ENCODE measurements around the gene GIPC1. TPM values are rescaled to one million over a fixed set of nuclear protein-coding genes. Genes with fewer than 3 reads are reported as not detected.

GIPC1 gene
- total and polyA plus RNA-seq, 9 of the 15 experiments (the other 6 are each of a cell fraction or from before 2014, with no cell fraction given): 0.49 to 54.7 (median 24.8) TPM

DNA sequence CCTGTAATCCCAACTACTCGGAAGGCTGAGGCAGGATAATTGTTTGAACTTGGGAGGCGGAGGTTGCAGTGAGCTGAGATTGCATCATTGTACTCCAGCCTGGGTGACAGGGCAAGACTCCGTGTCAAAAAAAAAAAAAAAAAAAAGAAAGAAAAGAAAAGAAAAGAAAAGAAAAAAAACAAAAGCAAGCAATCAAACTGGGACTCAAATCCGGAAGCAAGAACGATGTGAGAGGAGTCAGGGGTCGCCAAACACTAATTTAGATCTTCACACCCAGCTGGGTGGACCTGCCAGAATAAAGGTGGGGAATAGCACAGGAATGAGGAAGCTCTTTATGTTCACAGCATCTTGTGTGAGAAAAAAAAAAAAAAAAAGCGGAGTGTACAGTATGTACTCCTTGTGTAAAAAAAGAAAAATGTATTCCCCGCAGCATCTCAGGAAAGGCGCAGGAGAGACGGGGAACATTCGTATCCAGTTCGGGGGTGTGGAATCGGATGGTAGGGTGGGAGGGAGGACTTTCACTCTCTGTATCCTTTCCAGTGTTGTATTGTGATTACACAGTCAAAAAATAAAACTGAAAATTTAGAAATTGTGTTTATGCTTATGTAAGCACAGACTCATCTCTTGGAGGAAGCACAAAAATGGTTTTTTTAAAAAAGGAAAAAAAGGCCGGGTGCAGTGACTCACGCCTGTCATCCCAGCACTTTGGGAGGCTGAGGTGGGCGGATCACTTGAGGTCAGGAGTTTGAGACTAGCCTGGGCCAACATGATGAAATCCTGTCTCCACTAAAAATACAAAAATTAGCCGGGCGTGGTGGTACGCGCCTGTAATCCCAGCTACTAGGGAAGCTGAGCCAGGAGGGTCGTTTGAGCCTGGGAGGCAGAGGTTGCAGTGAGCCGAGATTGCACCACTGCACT, 14.6 kb upstream of the GIPC1 start (continued):
- TF ChIP-seq TRIM28 (IDR thresholded peaks at IDR 0.05): no peak
- TF ChIP-seq ZNF551 (CRISPR knock-in tag; IDR thresholded peaks at IDR 0.05): no peak
- no peak; the same call in 1 of the 2 replicates for TF ChIP-seq MAFG (tag; conservative IDR thresholded peaks at IDR 0.05)
- TF ChIP-seq C11orf30 (IDR thresholded peaks at IDR 0.05; ENCODE audit: low read depth): peak; percentile 68
- no peak for TF ChIP-seq PCBP2 (IDR thresholded peaks at IDR 0.05; ENCODE audit: low read depth, low read length, poor library complexity, severe bottlenecking)
- no peak for TF ChIP-seq KHSRP (IDR thresholded peaks at IDR 0.05)
- TF ChIP-seq ILK (tag; IDR thresholded peaks at IDR 0.05; ENCODE audit: borderline replicate concordance, low read depth): no peak
- TF ChIP-seq SMAD1 (IDR thresholded peaks at IDR 0.05; ENCODE audit: low read depth, low read length, partially characterized antibody): no peak
- no peak for TF ChIP-seq YY1 (IDR thresholded peaks at IDR 0.05; ENCODE audit: borderline replicate concordance in 1 of 3, control insufficient read depth in 1 of 3, extremely low read depth in 1 of 3, insufficient read depth in 3 of 3, insufficient read length in 1 of 3, insufficient replicate concordance in 2 of 3, low read depth in 1 of 3, low read length in 2 of 3)
- no peak for TF ChIP-seq SAP30 (IDR thresholded peaks at IDR 0.05; ENCODE audit: borderline replicate concordance, insufficient read depth, low read depth, low read length, poor library complexity, severe bottlenecking)
- TF ChIP-seq TCF7 (IDR thresholded peaks at IDR 0.05; ENCODE audit: borderline replicate concordance): no peak
- TF ChIP-seq ATF7 (IDR thresholded peaks at IDR 0.05): peak; percentile 79
- no peak for TF ChIP-seq SOX6 (IDR thresholded peaks at IDR 0.05)
- no peak for TF ChIP-seq EWSR1 (IDR thresholded peaks at IDR 0.05; ENCODE audit: borderline replicate concordance, low read depth, partially characterized antibody)
- TF ChIP-seq, protein P1, sequence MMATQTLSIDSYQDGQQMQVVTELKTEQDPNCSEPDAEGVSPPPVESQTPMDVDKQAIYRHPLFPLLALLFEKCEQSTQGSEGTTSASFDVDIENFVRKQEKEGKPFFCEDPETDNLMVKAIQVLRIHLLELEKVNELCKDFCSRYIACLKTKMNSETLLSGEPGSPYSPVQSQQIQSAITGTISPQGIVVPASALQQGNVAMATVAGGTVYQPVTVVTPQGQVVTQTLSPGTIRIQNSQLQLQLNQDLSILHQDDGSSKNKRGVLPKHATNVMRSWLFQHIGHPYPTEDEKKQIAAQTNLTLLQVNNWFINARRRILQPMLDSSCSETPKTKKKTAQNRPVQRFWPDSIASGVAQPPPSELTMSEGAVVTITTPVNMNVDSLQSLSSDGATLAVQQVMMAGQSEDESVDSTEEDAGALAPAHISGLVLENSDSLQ (IDR thresholded peaks at IDR 0.05): peak; percentile 69
- no peak for TF ChIP-seq ZBTB26 (CRISPR knock-in tag; IDR thresholded peaks at IDR 0.05)

Measured in K562 (cell line).